ENCODE results near the gene MACROD2. TPM values are rescaled to one million over a fixed set of nuclear protein-coding genes. Genes with fewer than 3 reads are reported as not detected.

Gene MACROD2
- total RNA-seq, 2 donors from 2014 or later: 8.3 to 21.8 TPM

DNA sequence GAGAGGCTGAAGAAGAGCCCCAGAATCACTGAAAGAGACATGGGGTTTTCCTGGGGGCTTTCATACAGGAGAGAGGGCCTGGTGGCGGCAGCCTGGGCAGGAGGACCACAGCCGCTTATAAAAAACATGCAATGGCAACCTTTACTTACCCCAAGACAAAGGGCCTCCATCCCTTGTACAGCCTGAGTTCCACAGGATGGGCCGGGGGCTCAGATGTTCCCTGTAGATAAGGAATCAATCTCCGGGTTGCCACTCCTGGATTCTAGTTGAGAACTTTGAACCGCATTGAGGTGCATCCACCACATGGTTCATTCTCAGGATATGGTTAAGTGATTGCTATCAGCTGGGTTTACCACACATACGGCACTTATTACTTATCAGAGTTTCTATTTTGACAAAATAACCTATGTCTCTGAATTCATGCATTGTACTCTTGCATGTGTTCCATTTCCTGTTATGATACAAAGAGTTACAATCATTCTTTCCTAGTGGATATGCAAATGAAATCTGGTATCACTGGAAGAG, 1900.3 kb downstream of the MACROD2 start:
- H3K4me3 ChIP-seq: no peak overlapping the region
- no peak for DNase-seq
- WGBS, 2 donors: 39 to 59% methylated on average over 6 of the region's 6 CpGs
- no peaks in the 10 kb centered on the region for H3K27me3 ChIP-seq
- intact Hi-C loops (cut with DNase I): no loop called here
- H3K27ac ChIP-seq: no peak overlapping the region
- TF ChIP-seq POLR2A (IDR thresholded peaks at IDR 0.05): no peak
- TF ChIP-seq, protein P1, sequence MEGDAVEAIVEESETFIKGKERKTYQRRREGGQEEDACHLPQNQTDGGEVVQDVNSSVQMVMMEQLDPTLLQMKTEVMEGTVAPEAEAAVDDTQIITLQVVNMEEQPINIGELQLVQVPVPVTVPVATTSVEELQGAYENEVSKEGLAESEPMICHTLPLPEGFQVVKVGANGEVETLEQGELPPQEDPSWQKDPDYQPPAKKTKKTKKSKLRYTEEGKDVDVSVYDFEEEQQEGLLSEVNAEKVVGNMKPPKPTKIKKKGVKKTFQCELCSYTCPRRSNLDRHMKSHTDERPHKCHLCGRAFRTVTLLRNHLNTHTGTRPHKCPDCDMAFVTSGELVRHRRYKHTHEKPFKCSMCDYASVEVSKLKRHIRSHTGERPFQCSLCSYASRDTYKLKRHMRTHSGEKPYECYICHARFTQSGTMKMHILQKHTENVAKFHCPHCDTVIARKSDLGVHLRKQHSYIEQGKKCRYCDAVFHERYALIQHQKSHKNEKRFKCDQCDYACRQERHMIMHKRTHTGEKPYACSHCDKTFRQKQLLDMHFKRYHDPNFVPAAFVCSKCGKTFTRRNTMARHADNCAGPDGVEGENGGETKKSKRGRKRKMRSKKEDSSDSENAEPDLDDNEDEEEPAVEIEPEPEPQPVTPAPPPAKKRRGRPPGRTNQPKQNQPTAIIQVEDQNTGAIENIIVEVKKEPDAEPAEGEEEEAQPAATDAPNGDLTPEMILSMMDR (IDR thresholded peaks at IDR 0.05): no peak
- no peaks in the 10 kb centered on the region for H3K4me1 ChIP-seq
- no peaks in the 10 kb centered on the region for H3K9me3 ChIP-seq
- H3K36me3 ChIP-seq (replicated peaks in 1 of 2; ENCODE audit: insufficient read depth in 1 of 2, low read depth in 2 of 2): no peaks in the 10 kb centered on the region
- ATAC-seq: no peak

DNA sequence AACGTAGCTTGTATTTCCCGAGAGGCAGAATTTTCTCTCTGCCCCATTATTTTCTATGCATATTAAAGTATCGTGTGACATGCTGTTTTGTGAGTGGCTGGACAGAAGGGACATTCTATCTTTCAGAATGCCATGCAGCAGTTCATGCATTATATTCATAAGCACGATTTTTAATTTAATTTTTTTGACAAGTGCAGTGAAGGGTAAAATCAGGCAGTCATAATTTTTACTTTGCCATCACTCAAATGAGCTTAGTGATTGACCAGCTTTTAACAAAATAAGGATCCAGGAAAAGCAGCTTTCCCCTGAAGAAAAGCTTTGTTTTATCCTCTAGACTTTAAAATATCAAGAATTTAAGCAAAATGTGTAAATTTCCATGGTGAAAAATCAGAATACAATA, 1904.7 kb downstream of the MACROD2 start:
- Histone ChIP-seq H3K27me3 (no peaks in the 10 kb centered on the region), H3K4me3 (no peak overlapping the region), H3K4me1 (no peaks in the 10 kb centered on the region), H3K9me3 (no peaks in the 10 kb centered on the region), H3K36me3 (replicated peaks in 1 of 2; ENCODE audit: insufficient read depth in 1 of 2, low read depth in 2 of 2) (no peaks in the 10 kb centered on the region), H3K27ac (no peak overlapping the region)
- WGBS, 2 donors: 70 to 76% methylated on average over 4 of the region's 4 CpGs
- TF ChIP-seq, protein P1 (IDR thresholded peaks at IDR 0.05): no peak
- TF ChIP-seq POLR2A (IDR thresholded peaks at IDR 0.05): no peak
- ATAC-seq (no peak), DNase-seq (no peak)
- intact Hi-C loops (cut with DNase I): no loop called here

DNA sequence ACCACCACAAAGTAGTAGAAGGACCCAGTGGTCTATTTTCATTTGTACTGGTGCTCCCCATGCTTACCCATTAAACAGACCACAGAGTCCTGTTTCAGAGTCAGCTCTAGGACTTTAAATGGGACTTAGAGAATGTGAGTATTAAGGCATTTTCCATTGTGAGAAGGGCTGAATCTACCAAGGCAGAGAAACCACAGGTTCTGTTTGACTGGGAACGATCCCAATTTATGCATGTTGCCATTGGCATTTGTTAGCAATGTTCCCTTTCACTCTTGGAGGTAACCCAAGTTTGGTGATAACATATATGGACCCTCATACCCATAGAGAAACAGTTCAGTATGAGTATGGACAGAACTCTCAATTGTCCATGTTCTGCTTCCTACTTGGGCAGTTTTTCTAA, 1905.1 kb downstream of the MACROD2 start:
- Histone ChIP-seq H3K4me3 (no peak overlapping the region), H3K9me3 (no peaks in the 10 kb centered on the region), H3K27me3 (no peaks in the 10 kb centered on the region), H3K27ac (no peak overlapping the region), H3K4me1 (no peaks in the 10 kb centered on the region), H3K36me3 (replicated peaks in 1 of 2; ENCODE audit: insufficient read depth in 1 of 2, low read depth in 2 of 2) (no peaks in the 10 kb centered on the region)
- no peak for DNase-seq
- ATAC-seq: no peak
- TF ChIP-seq POLR2A (IDR thresholded peaks at IDR 0.05): no peak
- TF ChIP-seq, protein P1 (IDR thresholded peaks at IDR 0.05): no peak
- intact Hi-C loops (cut with DNase I): no loop called here
- 53 to 69% methylated on average over 1 of the region's 1 CpG for WGBS, 2 donors

DNA sequence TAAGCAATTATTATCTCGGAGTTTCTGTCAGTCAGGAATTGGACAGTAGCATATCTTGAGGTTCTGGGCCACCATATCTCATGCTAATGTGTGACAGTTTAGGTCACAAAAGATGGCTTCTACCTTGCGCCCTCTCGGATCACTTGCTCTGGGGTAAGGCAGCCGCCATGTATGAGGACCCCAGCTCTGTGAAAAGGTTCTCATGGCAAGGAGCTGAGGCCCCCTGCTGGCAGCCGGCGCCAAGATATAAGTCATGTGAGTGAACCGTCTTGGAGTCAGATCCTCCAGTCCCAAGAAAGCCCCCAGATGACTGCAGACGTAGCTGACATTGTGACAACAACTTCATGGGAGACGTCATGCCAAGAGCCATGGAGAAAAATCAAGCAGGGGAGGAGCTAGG, 1907.2 kb downstream of the MACROD2 start:
- Histone ChIP-seq H3K27ac (no peak overlapping the region), H3K36me3 (replicated peaks in 1 of 2; ENCODE audit: insufficient read depth in 1 of 2, low read depth in 2 of 2) (no peaks in the 10 kb centered on the region), H3K4me1 (no peaks in the 10 kb centered on the region), H3K27me3 (no peaks in the 10 kb centered on the region), H3K4me3 (no peak overlapping the region), H3K9me3 (no peaks in the 10 kb centered on the region)
- peak in 1 of 4 donors; percentile 8 for DNase-seq
- WGBS, 2 donors: 73% methylated on average over 8 to 9 of the region's 9 CpGs
- intact Hi-C loops (cut with DNase I): no loop called here
- TF ChIP-seq POLR2A (IDR thresholded peaks at IDR 0.05): no peak
- TF ChIP-seq, protein P1 (IDR thresholded peaks at IDR 0.05): peak in 1 of 7 experiments; percentile 5
- no peak for ATAC-seq

DNA sequence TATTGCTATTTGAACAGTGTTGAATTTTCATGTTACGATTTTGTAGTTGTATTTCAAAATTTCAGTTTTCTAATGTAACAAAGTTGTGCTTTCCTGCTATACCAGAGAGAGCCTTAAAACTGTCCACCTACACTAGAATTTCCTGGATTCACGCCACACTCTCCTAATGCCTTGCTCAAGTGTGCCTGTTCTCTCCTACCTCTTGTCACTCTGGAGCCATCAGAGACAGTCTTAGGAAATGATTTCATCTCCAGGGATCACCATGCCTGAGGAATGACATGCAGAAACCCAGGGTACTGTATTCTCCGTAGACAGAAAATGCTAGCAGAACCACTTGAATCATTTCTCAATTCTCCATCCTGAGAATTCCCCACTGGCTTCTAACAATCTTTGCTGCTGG, 1910.3 kb downstream of the MACROD2 start:
- no peak overlapping the region for H3K4me3 ChIP-seq
- intact Hi-C loops (cut with DNase I): no loop called here
- TF ChIP-seq, protein P1 (IDR thresholded peaks at IDR 0.05): no peak
- no peak for TF ChIP-seq POLR2A (IDR thresholded peaks at IDR 0.05)
- no peaks in the 10 kb centered on the region for H3K36me3 ChIP-seq (replicated peaks in 1 of 2; ENCODE audit: insufficient read depth in 1 of 2, low read depth in 2 of 2)
- H3K27me3 ChIP-seq: no peaks in the 10 kb centered on the region
- no peak for DNase-seq
- ATAC-seq: no peak
- H3K4me1 ChIP-seq: no peaks in the 10 kb centered on the region
- H3K9me3 ChIP-seq: no peaks in the 10 kb centered on the region
- 63 to 64% methylated on average over 3 of the region's 3 CpGs for WGBS, 2 donors
- H3K27ac ChIP-seq: no peak overlapping the region

Data from body of pancreas (tissue), 4 donors.